ENCODE data around the gene TRIM26.
"Not testable (repeated sequence)": the region's sequence is repeated elsewhere in the genome, so short reads cannot be mapped to it uniquely, and the experiment has no call there.

The TRIM26 gene

DNA sequence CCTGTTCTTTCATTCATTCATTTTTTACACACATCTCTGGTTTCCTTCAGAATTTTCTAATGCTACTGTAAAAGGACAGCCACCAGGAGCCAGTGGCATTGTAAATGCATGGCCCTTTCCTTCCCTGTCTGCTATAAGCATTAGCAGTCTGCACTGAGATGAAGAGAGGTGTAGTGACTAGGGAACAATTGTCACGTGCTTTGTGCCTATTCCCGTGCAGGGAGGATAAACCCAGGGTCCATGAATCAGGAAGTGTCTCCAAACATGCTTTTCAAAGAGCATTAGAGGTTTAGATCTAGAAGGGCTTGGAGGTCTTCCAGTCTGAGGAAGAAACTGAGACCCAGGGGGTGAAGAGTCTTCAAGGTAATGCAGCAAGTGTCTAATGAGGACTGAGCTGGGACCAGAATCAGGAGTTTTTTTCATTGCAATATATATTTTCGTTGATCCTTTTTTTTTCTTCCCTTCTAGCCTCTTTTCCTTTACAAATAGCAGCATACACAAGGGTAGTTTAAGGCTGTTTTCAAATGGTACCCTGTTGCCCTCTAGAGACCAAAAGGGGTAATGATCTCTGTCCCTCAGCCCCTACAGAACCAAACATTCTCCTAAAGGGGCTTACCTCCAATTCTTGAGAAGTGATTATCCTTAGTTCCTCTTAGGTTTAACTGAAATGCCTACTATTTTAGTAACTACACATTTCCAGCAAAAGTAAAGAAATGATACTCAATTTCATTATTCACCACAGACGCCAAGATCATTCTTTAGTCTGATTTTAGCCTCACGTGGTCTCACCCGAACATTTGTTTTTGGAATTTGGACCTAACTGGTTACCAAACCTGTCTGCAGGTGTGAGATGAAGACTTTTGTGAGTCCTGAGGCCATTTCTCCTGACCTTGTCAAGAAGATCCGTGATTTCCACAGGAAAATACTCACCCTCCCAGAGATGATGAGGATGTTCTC, 43.3 kb downstream of the TRIM26 start:
- DNase-seq, result peak; percentile 15

GRCh38 chr6:30168741-30169140, 44.5 kb downstream of the TRIM26 start:
- DNase-seq, result no peak

DNA sequence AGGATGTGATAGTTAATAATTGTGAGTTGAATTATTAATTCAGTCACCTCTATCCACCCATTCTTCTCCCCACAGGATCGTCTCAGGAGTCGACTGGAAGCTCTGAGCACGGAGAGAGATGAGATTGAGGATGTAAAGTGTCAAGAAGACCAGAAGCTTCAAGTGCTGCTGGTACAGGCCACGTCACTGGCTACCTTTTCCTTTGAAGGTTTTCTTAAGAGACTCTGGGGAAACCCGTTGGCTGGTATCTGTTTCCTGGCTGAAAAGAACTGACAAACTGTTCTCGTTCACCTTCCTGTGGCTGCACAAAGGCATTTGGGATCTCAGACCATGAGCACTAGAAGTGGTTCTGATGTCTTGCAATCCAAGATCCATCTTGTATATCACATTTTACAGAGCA, 46.1 kb downstream of the TRIM26 start:
- no peak for DNase-seq

DNA sequence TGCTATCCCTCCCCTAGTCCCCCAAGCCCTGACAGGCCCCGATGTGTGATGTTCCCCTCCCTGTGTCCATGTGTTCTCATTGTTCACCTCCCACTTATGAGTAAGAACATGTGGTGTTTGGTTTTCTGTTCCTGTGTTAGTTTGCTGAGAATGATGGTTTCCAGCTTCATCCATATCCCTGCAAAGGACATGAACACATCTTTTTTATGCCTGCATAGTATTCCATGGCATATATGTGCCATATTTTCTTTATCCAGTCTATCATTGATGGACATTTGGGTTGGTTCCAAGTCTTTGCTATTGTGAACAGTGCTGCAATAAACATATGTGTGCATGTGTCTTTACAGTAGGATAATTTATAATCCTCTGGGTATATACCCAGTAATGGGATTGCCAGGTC, 48.0 kb downstream of the TRIM26 start:
- DNase-seq, result not testable (repeated sequence)

DNA sequence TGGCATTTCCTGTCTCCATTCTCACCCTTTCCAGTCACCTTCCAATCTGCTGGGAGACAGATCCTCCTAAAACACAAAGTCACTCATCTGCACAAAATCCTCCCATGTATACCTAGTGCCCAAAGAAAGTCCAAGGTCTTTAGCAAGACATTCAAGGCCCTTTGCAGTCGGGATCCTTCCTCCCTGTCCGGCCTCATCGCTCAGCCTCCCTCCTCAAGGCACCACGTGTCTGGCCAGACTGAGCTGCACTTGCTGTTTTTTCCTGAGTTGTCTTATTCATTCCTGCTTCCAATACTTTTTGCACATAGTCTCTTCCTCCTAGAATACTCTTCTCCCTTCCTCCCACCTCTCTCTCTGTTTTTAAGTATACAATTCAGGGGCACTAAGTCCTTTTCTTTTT, 48.5 kb downstream of the TRIM26 start:
- DNase-seq, result no peak

- DNase-seq, result no peak
Observed at GRCh38 chr6:30163918-30164654, 49.1 kb downstream of the TRIM26 start.

DNA sequence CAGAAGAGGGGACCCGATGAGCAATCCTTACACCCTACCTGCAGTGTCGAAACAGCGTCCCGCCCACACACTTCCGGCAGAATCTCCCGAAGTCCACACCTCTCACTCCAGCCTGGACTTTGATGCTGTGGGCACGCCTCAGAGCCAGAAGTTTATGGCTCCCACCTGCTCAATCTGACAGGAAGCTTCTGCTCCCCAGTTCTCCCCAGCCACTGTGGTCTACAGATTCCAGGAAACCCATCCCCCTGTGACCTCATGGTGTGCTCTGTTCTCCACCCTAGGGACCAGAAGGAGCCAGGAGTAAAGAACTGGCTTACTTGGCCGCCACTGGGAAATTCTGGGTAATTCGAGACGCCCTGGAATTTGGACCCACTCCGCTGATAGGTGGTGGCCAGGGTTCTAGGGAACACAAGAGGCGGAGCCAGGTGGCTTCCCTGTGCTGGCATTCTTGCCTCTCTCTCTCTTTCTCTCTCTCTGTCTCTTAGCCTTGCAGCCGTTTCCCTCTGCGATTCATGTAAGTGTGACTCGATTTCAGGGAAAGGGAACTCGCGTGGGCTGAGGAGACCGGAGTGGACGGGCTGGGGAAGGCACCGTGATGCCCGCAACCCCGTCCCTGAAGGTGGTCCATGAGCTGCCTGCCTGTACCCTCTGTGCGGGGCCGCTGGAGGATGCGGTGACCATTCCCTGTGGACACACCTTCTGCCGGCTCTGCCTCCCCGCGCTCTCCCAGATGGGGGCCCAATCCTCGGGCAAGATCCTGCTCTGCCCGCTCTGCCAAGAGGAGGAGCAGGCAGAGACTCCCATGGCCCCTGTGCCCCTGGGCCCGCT, 49.9 kb downstream of the TRIM26 start, which contains the start of gene TRIM15:
Gene TRIM15, plus strand, starts transcription at position 457 of the 828 bp plus-strand sequence. Its CDS starts 139 bp downstream, at position 596.
- no peak for DNase-seq

GRCh38 chr6:30162265-30163089, 50.7 kb downstream of the TRIM26 start:
- DNase-seq, result no peak

GRCh38 chr6:30160785-30161531, 52.2 kb downstream of the TRIM26 start, which contains the start of gene TRIM10:
Gene TRIM10 (minus strand): TSS chr6:30161211. CDS start chr6:30160858, 353 bp downstream.
- no peak for DNase-seq

GRCh38 chr6:30160008-30160784, 53.0 kb downstream of the TRIM26 start:
- no peak for DNase-seq

- no peak for DNase-seq
Observed at GRCh38 chr6:30158475-30159040, 54.6 kb downstream of the TRIM26 start.

- no peak for DNase-seq
Observed at GRCh38 chr6:30157999-30158398, 55.2 kb downstream of the TRIM26 start.

DNA sequence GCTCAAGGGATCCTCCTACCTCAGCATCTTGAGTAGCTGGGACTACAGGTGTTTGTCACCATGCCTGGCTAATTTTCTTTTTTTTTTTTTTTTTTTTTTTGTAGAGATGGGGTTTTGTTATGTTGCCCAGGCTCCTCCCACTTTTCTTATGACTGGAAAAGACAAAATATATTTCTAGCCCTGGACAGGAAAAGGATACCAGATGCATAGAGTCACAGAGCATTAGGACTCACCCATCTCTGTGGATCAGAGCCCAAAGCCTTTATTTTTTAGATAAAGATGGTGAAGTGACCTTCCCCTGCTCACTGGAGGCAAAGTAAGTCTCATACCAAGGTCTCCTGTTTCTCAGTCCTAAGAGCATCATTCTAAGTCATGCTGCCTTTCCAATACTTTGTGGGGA, 55.6 kb downstream of the TRIM26 start:
- no peak for DNase-seq

DNA sequence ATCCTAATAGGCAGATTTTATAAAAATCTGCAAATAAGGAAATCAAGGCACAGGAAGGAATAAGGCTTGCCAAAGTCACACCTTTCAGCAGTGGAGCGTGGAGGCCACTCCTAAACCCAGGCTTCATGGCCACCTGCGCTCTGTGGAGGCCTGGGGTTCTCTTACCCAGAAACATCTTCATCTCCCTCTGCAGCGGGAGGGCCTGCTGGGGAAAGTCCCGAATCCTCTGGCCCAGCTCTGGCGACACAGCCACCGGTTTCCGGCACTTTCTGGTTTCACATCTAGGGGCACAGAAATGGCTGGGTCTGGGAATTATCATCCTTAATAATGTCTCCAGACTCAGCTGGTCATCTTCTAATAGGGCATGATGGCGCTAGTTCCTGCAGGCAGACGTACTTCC, 56.4 kb downstream of the TRIM26 start:
- DNase-seq, result no peak

DNA sequence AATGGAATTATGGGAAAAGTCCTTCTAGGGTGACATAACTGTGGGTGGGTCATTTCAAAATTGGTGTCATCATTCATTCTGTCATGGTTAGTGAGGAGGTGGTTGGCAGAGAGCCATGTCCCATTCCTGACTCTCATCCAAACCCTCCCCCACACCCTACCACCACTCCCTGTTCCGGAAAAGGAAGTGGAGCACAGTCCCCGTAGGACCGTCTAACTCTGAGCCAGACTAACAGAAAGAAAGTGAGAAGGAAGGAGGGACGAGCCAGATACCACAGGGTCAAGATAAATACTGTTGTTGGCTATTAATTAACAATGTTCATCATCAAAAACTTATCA, 57.0 kb downstream of the TRIM26 start:
- DNase-seq, result no peak

GRCh38 chr6:30155520-30156261, 57.5 kb downstream of the TRIM26 start:
- no peak for DNase-seq

- DNase-seq, result no peak
Observed at GRCh38 chr6:30154709-30155519, 58.3 kb downstream of the TRIM26 start.

- no peak for DNase-seq
Observed at GRCh38 chr6:30154061-30154460, 59.1 kb downstream of the TRIM26 start.

Measured in NCI-H2171 (cell line).